Activated naive CD4-positive, alpha-beta T cell treated with anti-CD3 and anti-CD28 coated beads, Interleukin-2, amount 50 U/mL, for 72 hours (primary cell): ENCODE data around the gene METTL25B. TPM values are rescaled to one million over a fixed set of nuclear protein-coding genes. Genes with fewer than 3 reads are reported as not detected.
A peak's percentile ranks its signal among the peaks of the same experiment; 100 is the strongest.

Source experiments
- ATAC-seq, 2 donors: fragments of 150-1000 bp; cut with Tn5 transposase; 2 replicates each; pipeline ENCODE4 v1.10.0; 2021; ENCODE audit warnings: mild to moderate bottlenecking in 2 of 2, moderate library complexity in 2 of 2
- DNase-seq, 2 donors: peaks; one replicate each; pipeline ENCODE4 v3.0.0; 2021 to 2022; ENCODE audit warnings: low spot score in 2 of 2
- H3K27ac Mint-ChIP-seq, 2 donors: one replicate each; pipeline ENCODE4 v1.8.0; 2022; ENCODE audit warnings: mild to moderate bottlenecking in 2 of 2, mixed read lengths in 2 of 2
- H3K36me3 Mint-ChIP-seq, 2 donors: one replicate each; pipeline ENCODE4 v1.8.0; 2022; ENCODE audit warnings: mixed read lengths in 2 of 2
- H3K9me3 Mint-ChIP-seq, 2 donors: one replicate each; pipeline ENCODE4 v1.8.0; 2022; ENCODE audit warnings: mixed read lengths in 2 of 2
- total RNA-seq, 2 donors: library from RNA; stranded (reverse); gene quantifications; one replicate each; pipeline ENCODE4 v1.2.3, GENCODE V29; 2022

Gene METTL25B
- total RNA-seq, 2 donors from 2014 or later = 39.4 to 64.9 TPM

DNA sequence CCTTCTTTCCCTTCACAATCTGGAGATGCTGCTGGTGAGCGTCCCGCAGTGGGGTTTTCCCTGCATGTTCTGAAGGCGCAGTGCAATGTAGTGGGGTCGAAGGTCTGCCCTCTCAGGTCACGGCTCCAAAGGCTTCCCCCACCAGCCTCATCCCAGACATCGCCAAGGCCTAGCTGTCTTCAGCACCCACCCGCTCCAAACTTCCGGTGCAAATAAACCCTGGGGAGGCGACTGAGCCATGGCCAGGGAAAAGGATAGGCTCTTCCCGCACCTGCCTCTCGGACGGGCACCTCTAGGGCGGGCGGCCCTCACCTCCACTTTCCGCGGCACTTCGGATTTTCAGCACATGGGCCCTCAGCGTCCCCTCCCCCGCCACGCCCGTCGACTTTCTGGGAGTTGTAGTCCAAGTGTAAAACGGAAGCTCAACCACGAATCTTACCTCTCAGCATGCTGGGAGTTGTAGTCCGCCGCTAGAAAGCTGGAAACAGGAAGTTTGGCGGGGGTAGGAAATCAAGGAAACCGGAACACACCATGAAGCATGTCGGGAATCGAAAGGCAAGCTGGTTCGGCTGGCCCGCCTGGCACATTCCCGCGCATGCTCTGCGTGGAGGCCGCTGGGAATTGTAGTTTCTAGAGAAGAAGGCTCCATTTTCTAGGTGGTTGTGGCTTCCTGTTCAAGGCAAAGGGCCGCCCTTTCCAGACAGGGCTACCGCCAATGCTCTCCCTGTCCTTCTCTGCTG is 12.6 kb downstream of the METTL25B start, which contains the start of gene MRPL24:
Gene MRPL24, minus strand, starts transcription at position 348 of the 740 bp plus-strand sequence. CDS start 2,384 bp downstream, outside the sequence.
- Mint-ChIP-seq H3K27ac (peak within 1 kb of the TSS; percentile 94 to 98), H3K36me3 (peaks cover 17 to 47% of the 10 kb centered on the region in 2 donors), H3K9me3 (no peaks in the 10 kb centered on the region)
- DNase-seq (peak; percentile 94 to 97), ATAC-seq (peak; percentile 89 to 90)

GRCh38 chr1:156741481-156741983 is 13.3 kb downstream of the METTL25B start:
- ATAC-seq (peak; percentile 2 to 6), DNase-seq (no peak)
- Mint-ChIP-seq H3K9me3 (no peaks in the 10 kb centered on the region), H3K27ac (peak overlapping the region; percentile 94 to 98), H3K36me3 (peaks cover 17 to 52% of the 10 kb centered on the region in 2 donors)

GRCh38 chr1:156742017-156742416 is 13.7 kb downstream of the METTL25B start:
- H3K27ac Mint-ChIP-seq = peak overlapping the region; percentile 94 to 98
- no peak for DNase-seq
- no peaks in the 10 kb centered on the region for H3K9me3 Mint-ChIP-seq
- peaks cover 17 to 52% of the 10 kb centered on the region in 2 donors for H3K36me3 Mint-ChIP-seq
- no peak for ATAC-seq

GRCh38 chr1:156742801-156743200 is 14.5 kb downstream of the METTL25B start:
- DNase-seq (no peak), ATAC-seq (no peak)
- peaks cover 20 to 58% of the 10 kb centered on the region in 2 donors for H3K36me3 Mint-ChIP-seq
- H3K27ac Mint-ChIP-seq = peak overlapping the region in 1 of 2 donors; percentile 6
- H3K9me3 Mint-ChIP-seq = no peaks in the 10 kb centered on the region

GRCh38 chr1:156743367-156744302 is 15.4 kb downstream of the METTL25B start:
- ATAC-seq (no peak), DNase-seq (no peak)
- H3K27ac Mint-ChIP-seq = peak overlapping the region; percentile 50 to 75
- H3K9me3 Mint-ChIP-seq = no peaks in the 10 kb centered on the region
- H3K36me3 Mint-ChIP-seq = peaks cover 27 to 62% of the 10 kb centered on the region in 2 donors

DNA sequence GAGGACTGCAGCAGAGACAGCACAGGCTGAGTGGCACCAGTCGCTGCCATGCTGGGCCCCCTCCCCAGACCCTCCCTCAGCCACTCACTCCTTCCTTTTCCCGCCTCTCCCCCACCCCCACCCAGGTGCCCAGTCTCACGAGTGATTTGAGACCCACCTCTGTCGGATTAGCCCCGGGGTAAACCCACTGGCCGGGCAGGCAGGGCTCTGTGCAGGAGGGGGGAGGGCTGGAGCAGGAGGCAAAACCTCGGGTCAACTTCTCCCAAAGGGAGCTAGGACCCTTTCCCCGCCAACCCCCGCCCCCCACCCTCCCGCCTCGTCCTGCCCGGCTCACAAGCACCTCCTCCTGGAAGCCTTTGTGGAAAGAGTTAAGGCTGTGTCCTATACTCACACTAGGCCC is 16.1 kb downstream of the METTL25B start:
- peak overlapping the region; percentile 50 to 89 for H3K27ac Mint-ChIP-seq

GRCh38 chr1:156744786-156745419 is 16.6 kb downstream of the METTL25B start:
- H3K9me3 Mint-ChIP-seq = no peaks in the 10 kb centered on the region
- no peak for DNase-seq

More for the DNA sequence above, 16.1 kb downstream of the METTL25B start:
- Mint-ChIP-seq H3K36me3 (peaks cover 34 to 62% of the 10 kb centered on the region in 2 donors), H3K9me3 (no peaks in the 10 kb centered on the region)
- ATAC-seq (no peak), DNase-seq (no peak)

GRCh38 chr1:156745881-156746280 is 17.6 kb downstream of the METTL25B start:
- H3K9me3 Mint-ChIP-seq = no peaks in the 10 kb centered on the region
- peaks cover 41 to 68% of the 10 kb centered on the region in 2 donors for H3K36me3 Mint-ChIP-seq
- ATAC-seq = no peak
- DNase-seq = no peak
- peak overlapping the region; percentile 9 to 40 for H3K27ac Mint-ChIP-seq

More at GRCh38 chr1:156744786-156745419, 16.6 kb downstream of the METTL25B start:
- Mint-ChIP-seq H3K36me3 (peaks cover 40 to 67% of the 10 kb centered on the region in 2 donors), H3K27ac (peak overlapping the region in 1 of 2 donors; percentile 89)
- no peak for ATAC-seq

GRCh38 chr1:156746406-156746727 is 18.1 kb downstream of the METTL25B start:
- ATAC-seq = no peak
- Mint-ChIP-seq H3K9me3 (no peaks in the 10 kb centered on the region), H3K36me3 (peaks cover 36 to 63% of the 10 kb centered on the region in 2 donors)

DNA sequence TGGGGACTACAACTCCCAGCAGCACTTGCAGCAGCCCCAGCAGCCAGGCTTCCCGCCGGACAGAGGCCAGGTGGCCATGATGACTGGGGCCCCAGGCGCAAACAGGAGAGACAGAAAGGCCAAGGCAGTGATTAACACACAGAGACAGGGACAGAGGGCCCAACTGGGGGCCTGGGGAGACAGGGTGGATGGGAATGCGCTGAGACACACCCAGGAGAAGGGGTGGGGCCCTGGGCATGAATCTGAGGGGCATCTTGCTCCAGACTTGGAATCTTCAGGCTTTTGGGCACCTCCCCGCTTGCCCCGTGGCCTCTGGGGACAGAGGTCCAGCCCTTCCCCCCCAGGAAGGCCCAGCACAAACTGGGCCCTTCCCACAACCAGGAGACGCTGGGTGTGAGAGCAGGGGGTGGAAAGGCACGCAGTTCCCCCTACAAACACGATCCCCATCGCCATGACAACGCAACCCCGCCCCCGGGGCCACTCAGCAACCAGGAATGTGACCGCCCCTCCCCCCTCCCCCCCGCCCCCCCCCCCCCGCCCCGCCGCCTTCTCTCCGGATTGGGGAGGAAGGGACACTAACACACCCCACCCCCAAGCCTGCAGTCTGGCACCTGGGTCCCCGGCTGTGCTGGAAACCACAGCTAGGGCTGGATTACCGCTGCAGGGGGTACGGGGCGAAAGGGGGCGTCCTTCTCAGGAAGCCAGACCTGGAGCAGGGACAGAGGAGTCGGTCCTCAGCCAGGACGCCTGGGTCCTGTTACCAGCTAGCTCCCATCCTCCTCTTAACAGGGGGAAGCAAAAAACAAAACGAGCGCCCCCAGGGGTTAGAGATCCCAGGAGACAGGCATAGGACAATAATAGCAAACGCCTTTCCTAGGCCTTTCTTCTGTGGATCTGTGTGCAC is 18.7 kb downstream of the METTL25B start:
- DNase-seq (peak in 1 of 2 donors; percentile 50), ATAC-seq (peak in 1 of 2 donors; percentile 11)
- Mint-ChIP-seq H3K27ac (peak overlapping the region; percentile 95 to 99), H3K36me3 (peaks cover 35 to 58% of the 10 kb centered on the region in 2 donors), H3K9me3 (no peaks in the 10 kb centered on the region)

More at GRCh38 chr1:156746406-156746727, 18.1 kb downstream of the METTL25B start:
- H3K27ac Mint-ChIP-seq = peak overlapping the region; percentile 9 to 83
- DNase-seq = no peak

- Mint-ChIP-seq H3K36me3 (peaks cover 35 to 52% of the 10 kb centered on the region in 2 donors), H3K9me3 (no peaks in the 10 kb centered on the region), H3K27ac (peak overlapping the region; percentile 95 to 99)
- no peak for ATAC-seq
- no peak for DNase-seq
These were observed 19.7 kb downstream of the METTL25B start for GRCh38 chr1:156747742-156748669.

GRCh38 chr1:156748670-156749418 is 20.6 kb downstream of the METTL25B start:
- Mint-ChIP-seq H3K36me3 (peaks cover 35 to 49% of the 10 kb centered on the region in 2 donors), H3K9me3 (no peaks in the 10 kb centered on the region), H3K27ac (peak overlapping the region; percentile 95 to 99)
- peak in 1 of 2 donors; percentile 47 for ATAC-seq
- no peak for DNase-seq

DNA sequence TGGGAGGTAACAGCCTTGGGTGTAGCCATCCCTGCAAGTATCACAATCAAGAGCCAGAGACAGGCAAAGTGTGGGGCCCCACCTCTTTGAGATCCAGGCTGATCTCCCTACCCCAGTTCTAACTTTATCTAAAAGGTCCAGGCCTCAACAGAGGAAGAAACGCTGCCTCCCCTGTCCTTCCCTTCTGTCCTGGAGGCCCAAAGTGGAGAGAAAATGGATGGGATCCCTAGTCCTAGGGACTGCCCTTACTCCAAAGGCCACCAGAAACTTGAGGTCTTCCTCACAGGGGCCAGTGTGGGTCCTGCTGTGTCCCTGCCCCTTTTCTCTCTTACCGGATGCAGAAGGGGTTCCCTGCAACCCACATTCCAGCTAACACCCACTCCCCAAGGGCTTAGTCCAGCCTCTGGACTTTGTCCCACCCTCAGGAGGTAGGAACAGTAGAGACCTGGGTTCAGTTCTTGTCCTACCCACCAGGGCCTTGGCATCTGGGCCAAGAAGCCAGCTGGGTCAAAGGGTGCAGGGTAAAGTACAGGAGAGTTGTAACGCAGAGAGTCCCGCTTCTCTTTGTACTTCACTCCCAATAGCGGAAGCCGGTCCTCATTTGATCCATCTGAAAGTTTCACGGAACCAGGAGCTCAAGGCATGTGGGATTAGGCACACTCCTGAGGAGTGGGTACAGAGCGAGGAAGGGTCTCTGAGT is 21.3 kb downstream of the METTL25B start:
- peaks cover 35 to 44% of the 10 kb centered on the region in 2 donors for H3K36me3 Mint-ChIP-seq
- peak overlapping the region; percentile 95 to 99 for H3K27ac Mint-ChIP-seq
- ATAC-seq = no peak
- no peak for DNase-seq
- H3K9me3 Mint-ChIP-seq = no peaks in the 10 kb centered on the region
